Measurements from ENCODE around the gene PDE4B. TPM values are rescaled to one million over a fixed set of nuclear protein-coding genes. Genes with fewer than 3 reads are reported as not detected.
"Not testable (repeated sequence)": the region's sequence is repeated elsewhere in the genome, so short reads cannot be mapped to it uniquely, and the experiment has no call there.

PDE4B gene
- total RNA-seq, 1 donor = 51.0 TPM

DNA sequence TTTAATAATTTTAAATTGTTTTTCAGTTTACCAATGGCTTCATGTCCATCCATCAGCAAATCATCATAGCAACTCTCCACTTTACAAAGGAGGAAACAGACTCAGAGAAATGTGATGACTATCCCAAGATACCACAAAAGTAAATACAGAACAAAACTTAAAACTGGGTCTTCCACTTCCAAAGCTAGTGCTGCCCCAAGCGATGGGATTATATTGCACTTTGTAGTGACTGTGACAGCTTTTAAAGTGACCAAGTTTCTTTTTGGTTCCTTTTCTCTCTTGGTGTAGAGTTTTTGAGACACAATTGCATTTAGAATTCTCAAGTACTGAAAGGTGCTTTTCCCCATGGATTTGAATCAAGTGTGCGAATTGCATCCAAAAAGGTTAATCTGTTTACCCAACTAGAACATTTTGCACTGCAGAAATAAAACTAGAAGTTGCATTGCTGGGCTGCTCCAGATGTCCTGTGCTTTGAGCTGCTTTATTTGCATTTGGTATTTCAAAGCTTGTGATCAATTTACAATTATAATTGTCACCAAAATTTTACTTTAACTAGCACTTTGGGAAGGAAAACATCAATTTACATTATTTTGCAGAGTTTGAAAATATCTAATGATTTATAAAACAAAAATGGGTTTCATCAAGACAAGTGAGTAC is 320.2 kb downstream of the PDE4B start:
- TF ChIP-seq CTCF (IDR thresholded peaks at IDR 0.05; ENCODE audit: insufficient read depth, low read depth, low read length) = no peak
- DNase-seq (ENCODE audit: low read depth) = no peak
- H3K4me3 ChIP-seq (ENCODE audit: low read depth, low read length) = no peak overlapping the region

DNA sequence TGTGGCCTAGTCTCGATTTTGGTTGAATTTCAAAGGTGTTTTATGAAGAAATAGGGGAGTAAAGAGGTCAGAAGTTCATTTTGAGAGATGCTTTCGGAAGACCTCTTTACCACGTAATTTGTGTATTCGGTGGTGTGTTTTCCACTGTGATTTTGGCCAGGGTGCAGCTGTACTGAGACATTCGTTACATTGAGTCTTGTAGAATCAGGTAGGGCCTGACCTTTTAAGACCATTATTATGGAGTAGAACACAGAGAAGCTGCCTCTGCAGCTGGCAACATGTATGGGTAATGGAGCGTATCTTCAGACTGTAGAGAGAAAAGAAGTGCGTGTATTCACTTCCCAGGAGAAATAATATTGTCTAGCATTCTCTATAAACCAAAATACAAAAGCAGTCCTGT is 326.5 kb downstream of the PDE4B start:
- no peak for DNase-seq (ENCODE audit: low read depth)
- H3K4me3 ChIP-seq (ENCODE audit: low read depth, low read length) = no peak overlapping the region
- TF ChIP-seq CTCF (IDR thresholded peaks at IDR 0.05; ENCODE audit: insufficient read depth, low read depth, low read length) = no peak

GRCh38 chr1:66124670-66125069 is 332.0 kb downstream of the PDE4B start:
- H3K4me3 ChIP-seq (ENCODE audit: low read depth, low read length) = no peak overlapping the region
- TF ChIP-seq CTCF (IDR thresholded peaks at IDR 0.05; ENCODE audit: insufficient read depth, low read depth, low read length) = no peak
- no peak for DNase-seq (ENCODE audit: low read depth)

- not testable (repeated sequence) for H3K4me3 ChIP-seq (ENCODE audit: low read depth, low read length); DNase-seq (ENCODE audit: low read depth)
Measured at GRCh38 chr1:66128641-66129040, 335.9 kb downstream of the PDE4B start.

GRCh38 chr1:66132324-66132723 is 339.6 kb downstream of the PDE4B start:
- no peak for TF ChIP-seq CTCF (IDR thresholded peaks at IDR 0.05; ENCODE audit: insufficient read depth, low read depth, low read length)
- DNase-seq (ENCODE audit: low read depth) = no peak
- no peak overlapping the region for H3K4me3 ChIP-seq (ENCODE audit: low read depth, low read length)

GRCh38 chr1:66134004-66134403 is 341.3 kb downstream of the PDE4B start:
- no peak for DNase-seq (ENCODE audit: low read depth)
- no peak overlapping the region for H3K4me3 ChIP-seq (ENCODE audit: low read depth, low read length)
- TF ChIP-seq CTCF (IDR thresholded peaks at IDR 0.05; ENCODE audit: insufficient read depth, low read depth, low read length) = no peak

DNA sequence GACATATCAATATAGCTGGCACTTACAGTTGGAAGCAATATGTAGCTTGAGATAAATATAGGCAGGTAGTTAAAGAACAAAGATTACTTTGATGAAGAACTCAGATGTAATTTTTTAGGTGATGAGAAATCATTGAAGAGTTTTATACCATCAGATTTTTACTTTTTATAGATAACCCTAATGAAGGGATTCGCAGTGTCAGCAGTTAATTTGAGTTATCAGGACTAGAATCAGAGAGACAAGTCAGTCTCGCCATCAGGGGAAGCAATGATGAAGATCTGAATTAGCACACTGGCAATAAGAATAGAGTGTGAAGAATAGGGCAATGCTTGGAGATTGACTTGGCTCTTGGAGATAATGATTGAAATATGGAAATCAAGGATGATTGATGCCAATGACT is 342.5 kb downstream of the PDE4B start:
- H3K4me3 ChIP-seq (ENCODE audit: low read depth, low read length) = no peak overlapping the region
- DNase-seq (ENCODE audit: low read depth) = no peak
- no peak for TF ChIP-seq CTCF (IDR thresholded peaks at IDR 0.05; ENCODE audit: insufficient read depth, low read depth, low read length)

DNA sequence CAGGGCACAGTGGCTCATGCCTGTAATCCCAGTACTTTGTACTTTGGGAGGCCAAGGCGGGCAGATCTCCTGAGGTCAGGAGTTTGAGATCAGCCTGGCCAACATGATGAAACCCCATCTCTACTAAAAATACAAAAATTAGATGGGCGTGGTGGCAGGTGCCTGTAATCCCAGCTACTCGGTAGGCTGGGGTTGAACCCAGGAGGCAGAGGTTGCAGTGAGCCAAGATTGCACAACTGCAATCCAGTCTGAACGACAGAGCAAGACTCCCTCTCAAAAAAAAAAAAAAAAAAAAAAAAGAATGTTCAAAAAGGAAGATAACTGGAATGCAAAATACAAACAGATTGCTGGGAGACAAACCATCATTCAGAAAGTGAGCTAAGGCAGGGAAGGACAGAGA is 343.7 kb downstream of the PDE4B start:
- not testable (repeated sequence) for H3K4me3 ChIP-seq (ENCODE audit: low read depth, low read length); DNase-seq (ENCODE audit: low read depth)

Measured in fibroblast of villous mesenchyme (primary cell).